IMR-90 (cell line): Measurements from ENCODE around the gene YPEL3. TPM values are rescaled to one million over a fixed set of nuclear protein-coding genes. Genes with fewer than 3 reads are reported as not detected.

ENCODE experiments used
- ATAC-seq: fragments of 200-7000 bp; cut with Tn5 transposase; 2 replicates; pipeline ENCODE4 v1.9.1; 2020; ENCODE audit warnings: low read depth, mild to moderate bottlenecking, moderate library complexity
- BruUV-seq: library from RNA; stranded (reverse); fragments of 400-500 nt; replicated peaks from 2 replicates; lab custom pipeline; 2021; lab: Mats Ljungman, UMichigan
- CTCF ChIA-PET: fragments of 300-600 bp; formaldehyde crosslinking; extraction: SDS; loops from one replicate; lab custom pipeline; 2021; ENCODE audit warnings: antibody characterized with exemption; lab: Yijun Ruan, JAX
- POLR2A ChIA-PET: fragments of 300-600 bp; sonication (Branson Sonifier 250); formaldehyde crosslinking; loops from one replicate; lab custom pipeline; 2022; ENCODE audit warnings: antibody characterized with exemption; ENCODE audit not compliant: unreplicated experiment; lab: Charles Lee
- DNase-seq: peaks from one replicate; pipeline ENCODE4 v3.0.0; 2013
- H2AFZ ChIP-seq: replicated peaks from 2 replicates; pipeline ENCODE3; 2013; ENCODE audit warnings: low read length, mild to moderate bottlenecking; ENCODE audit not compliant: poor library complexity
- H2AK5ac ChIP-seq: 2 replicates; pipeline ENCODE4 v1.6.1; 2013; ENCODE audit warnings: low read depth, low read length, inconsistent platforms
- H2AK9ac ChIP-seq: replicated peaks from 2 replicates; pipeline ENCODE3; 2013; ENCODE audit warnings: mild to moderate bottlenecking, low read depth, low read length, moderate library complexity; ENCODE audit not compliant: poor library complexity
- H2BK120ac ChIP-seq: 2 replicates; pipeline ENCODE4 v1.6.1; 2013; ENCODE audit warnings: low read depth, low read length, inconsistent platforms
- H2BK15ac ChIP-seq: 3 replicates; pipeline ENCODE4 v1.6.1; 2013; ENCODE audit warnings: low read depth, low read length, inconsistent platforms
- H2BK20ac ChIP-seq: 2 replicates; pipeline ENCODE4 v1.6.1; 2013; ENCODE audit warnings: low read depth, mild to moderate bottlenecking, inconsistent platforms, low read length, moderate library complexity
- H2BK5ac ChIP-seq: 2 replicates; pipeline ENCODE4 v1.6.1; 2013; ENCODE audit warnings: mild to moderate bottlenecking, low read depth, low read length, inconsistent platforms; ENCODE audit not compliant: poor library complexity, severe bottlenecking
- H3K14ac ChIP-seq: replicated peaks from 2 replicates; pipeline ENCODE4 v1.6.1; 2013; ENCODE audit warnings: low read depth, low read length, inconsistent platforms
- H3K18ac ChIP-seq: 2 replicates; pipeline ENCODE4 v1.6.1; 2013; ENCODE audit warnings: low read depth, low read length, control low read depth
- H3K23ac ChIP-seq: 2 replicates; pipeline ENCODE4 v1.6.1; 2013; ENCODE audit warnings: low read depth, low read length, inconsistent platforms
- H3K27ac ChIP-seq: 2 replicates; pipeline ENCODE4 v1.5.1; 2013; ENCODE audit warnings: mild to moderate bottlenecking, control low read depth, low read length; ENCODE audit not compliant: insufficient read depth
- H3K27me3 ChIP-seq: 2 replicates; pipeline ENCODE4 v1.6.1; 2013; ENCODE audit warnings: low read length; ENCODE audit not compliant: control insufficient read depth, insufficient read depth
- H3K36me3 ChIP-seq: 2 replicates; pipeline ENCODE4 v1.6.1; 2013; ENCODE audit warnings: low read length, mixed read lengths; ENCODE audit not compliant: control insufficient read depth, insufficient read depth
- H3K4ac ChIP-seq: 2 replicates; pipeline ENCODE4 v1.6.1; 2013; ENCODE audit warnings: low read depth, low read length, inconsistent platforms
- H3K4me1 ChIP-seq: 2 replicates; pipeline ENCODE4 v1.6.1; 2013; ENCODE audit warnings: low read length, mixed read lengths; ENCODE audit not compliant: control insufficient read depth, insufficient read depth
- H3K4me2 ChIP-seq: 2 replicates; pipeline ENCODE4 v1.6.1; 2013; ENCODE audit warnings: low read depth, mild to moderate bottlenecking, control low read depth, low read length, moderate library complexity
- H3K4me3 ChIP-seq: 2 replicates; pipeline ENCODE4 v1.5.1; 2013; ENCODE audit warnings: low read depth, mild to moderate bottlenecking, control low read depth, low read length, moderate library complexity; ENCODE audit not compliant: insufficient read depth
- H3K56ac ChIP-seq: 2 replicates; pipeline ENCODE4 v1.6.1; 2013; ENCODE audit warnings: low read length, inconsistent platforms; ENCODE audit not compliant: insufficient read depth; ENCODE audit errors: extremely low read depth
- H3K79me1 ChIP-seq, 2 experiments: 2 replicates each; pipeline ENCODE4 v1.6.1; 2013; ENCODE audit warnings: low read length in 2 of 2, inconsistent platforms in 1 of 2, low read depth in 1 of 2
- H3K9ac ChIP-seq: 2 replicates; pipeline ENCODE4 v1.6.1; 2013; ENCODE audit warnings: low read depth, low read length, control low read depth
- H3K9me1 ChIP-seq: 2 replicates; pipeline ENCODE4 v1.6.1; 2013; ENCODE audit warnings: low read length, inconsistent platforms; ENCODE audit not compliant: insufficient read depth
- H3K9me3 ChIP-seq: 2 replicates; pipeline ENCODE4 v1.6.1; 2013; ENCODE audit warnings: low read length; ENCODE audit not compliant: control insufficient read depth, insufficient read depth
- H4K20me1 ChIP-seq: 2 replicates; pipeline ENCODE4 v1.6.1; 2013; ENCODE audit warnings: low read length, inconsistent platforms; ENCODE audit not compliant: insufficient read depth
- H4K5ac ChIP-seq: 2 replicates; pipeline ENCODE4 v1.6.1; 2013; ENCODE audit warnings: mild to moderate bottlenecking, low read depth, low read length, control low read depth
- H4K8ac ChIP-seq, 2 experiments: 2 replicates each; pipeline ENCODE4 v1.6.1; 2013; ENCODE audit warnings: low read depth in 2 of 2, low read length in 2 of 2, control low read depth in 1 of 2, inconsistent platforms in 1 of 2
- H4K91ac ChIP-seq: 2 replicates; pipeline ENCODE4 v1.6.1; 2013; ENCODE audit warnings: low read depth, low read length, inconsistent platforms; ENCODE audit not compliant: insufficient read depth
- CTCF ChIP-seq: conservative IDR thresholded peaks from 2 replicates; pipeline ENCODE4 v1.5.1; 2012; ENCODE audit warnings: mild to moderate bottlenecking, low read depth, low read length, improper control_type of control experiment
- MAFK ChIP-seq: IDR thresholded peaks from 2 replicates; pipeline ENCODE4 v1.6.1; 2012; ENCODE audit warnings: low read depth, low read length, improper control_type of control experiment
- WGBS, 2 experiments: methylation state at CpG; one replicate each; pipeline versions ENCODE4 v1.1.5 to v1.1.7; 2013; ENCODE audit warnings: missing lambda C conversion rate in 2 of 2; ENCODE audit not compliant: insufficient read length in 1 of 2; ENCODE audit errors: extremely low coverage in 2 of 2; 5-methylcytosine and 5-hydroxymethylcytosine counted together
- dilution Hi-C: fragments of 300-500 bp; cut with HindIII; formaldehyde crosslinking; loops from one replicate; pipeline ENCODE4 v1.14.3; 2018; ENCODE audit warnings: low sequenced_read_pairs; ENCODE audit not compliant: unreplicated experiment
- in situ Hi-C: fragments of 300-500 bp; cut with MboI; formaldehyde crosslinking; loops from 3 replicates; pipeline ENCODE4 v1.14.3; 2019; ENCODE audit warnings: low sequenced_read_pairs, inconsistent platforms, mixed read lengths
- intact Hi-C: fragments of 100-400 bp; cut with micrococcal nuclease; formaldehyde crosslinking; loops from 2 replicates; pipeline ENCODE4 v1.10.0; 2022
- polyA plus RNA-seq, 3 experiments: library from polyadenylated mRNA; depleted of rRNA; stranded (reverse); fragments of >200 nt; gene quantifications; 2 replicates each; pipeline ENCODE4 v1.2.3, GENCODE V29; 2012; ENCODE audit warnings: low replicate concordance in 1 of 3
- total RNA-seq: library from RNA; depleted of rRNA; stranded (reverse); fragments of >200 nt; gene quantifications from 2 replicates; pipeline ENCODE4 v1.2.3, GENCODE V29; 2012

The YPEL3 gene
- total and polyA plus RNA-seq, 2 of the 4 experiments (the other 2 are of a cell fraction) = 1.1 to 25.6 TPM

- Histone ChIP-seq H3K23ac (no peak overlapping the region), H3K56ac (no peak overlapping the region), H3K4me2 (no peak overlapping the region), H3K79me1 (peaks cover 31 to 47% of the 10 kb centered on the region in 2 experiments), H3K14ac (no peak overlapping the region), H4K20me1 (peaks cover 38% of the 10 kb centered on the region), H2AK5ac (no peak overlapping the region), H4K91ac (no peak overlapping the region), H3K36me3 (peaks cover 71% of the 10 kb centered on the region), H3K4me3 (no peak overlapping the region), H2BK120ac (no peak overlapping the region), H3K27ac (no peak overlapping the region), H2BK5ac (no peak overlapping the region), H4K5ac (no peak overlapping the region), H2BK20ac (no peak overlapping the region), H3K9ac (no peak overlapping the region), H3K4ac (no peak overlapping the region), H2AK9ac (no peak overlapping the region), H3K27me3 (no peaks in the 10 kb centered on the region), H2BK15ac (no peak overlapping the region), H4K8ac (no peak overlapping the region), H3K18ac (no peak overlapping the region), H2AFZ (no peak overlapping the region), H3K9me3 (no peaks in the 10 kb centered on the region), H3K4me1 (peaks cover 4% of the 10 kb centered on the region; the same call in 1 of the 2 replicates), H3K9me1 (no peaks in the 10 kb centered on the region)
- no TSS peak for BruUV-seq
- intact Hi-C loops = no loop called here
- WGBS, 2 experiments = 83% methylated on average over 7 of the region's 20 CpGs; no CpG with 5 or more reads in 1 of the 2 experiments
- CTCF ChIA-PET = no interaction called here
- 0 out of 2 replicates have a peak, but pooled peaks have one; percentile 1 for TF ChIP-seq CTCF
- no peak for TF ChIP-seq MAFK
- in situ Hi-C loops = no loop called here
- dilution Hi-C loops = no loop called here
- ATAC-seq = no peak
- POLR2A ChIA-PET = no interaction called here
- DNase-seq = no peak
These were observed 13.4 kb downstream of the YPEL3 start for GRCh38 chr16:30082545-30083090.
